Endodermal cell (in vitro differentiated cells): ENCODE data around the gene SEPTIN2. TPM values are rescaled to one million over a fixed set of nuclear protein-coding genes. Genes with fewer than 3 reads are reported as not detected.

ENCODE experiments used
- DNase-seq: peaks from one replicate; pipeline ENCODE4 v3.0.0-alpha.2; 2017
- H3K27ac ChIP-seq: 2 replicates; pipeline ENCODE4 v1.5.1; 2013; ENCODE audit warnings: mild to moderate bottlenecking, low read depth, low read length, moderate library complexity
- H3K27me3 ChIP-seq: 2 replicates; pipeline ENCODE4 v1.6.1; 2013; ENCODE audit warnings: mild to moderate bottlenecking, low read length, moderate library complexity; ENCODE audit not compliant: insufficient read depth, control insufficient read depth, poor library complexity, severe bottlenecking
- H3K36me3 ChIP-seq: 2 replicates; pipeline ENCODE4 v1.7.0; 2013; ENCODE audit warnings: mild to moderate bottlenecking, low read length, moderate library complexity; ENCODE audit not compliant: control insufficient read depth, insufficient read depth
- H3K4me1 ChIP-seq: one replicate; pipeline ENCODE4 v1.7.0; 2013; ENCODE audit warnings: low read length; ENCODE audit not compliant: control insufficient read depth, insufficient read depth
- H3K4me3 ChIP-seq: 2 replicates; pipeline ENCODE4 v1.5.1; 2013; ENCODE audit warnings: mild to moderate bottlenecking, low read length, moderate library complexity
- H3K9ac ChIP-seq: 2 replicates; pipeline ENCODE4 v1.6.1; 2013; ENCODE audit warnings: mild to moderate bottlenecking, low read length, moderate library complexity; ENCODE audit not compliant: poor library complexity, severe bottlenecking; ENCODE audit errors: extremely low read depth
- H3K9me3 ChIP-seq: 2 replicates; pipeline ENCODE4 v1.6.1; 2013; ENCODE audit warnings: mild to moderate bottlenecking, low read length, moderate library complexity; ENCODE audit not compliant: control insufficient read depth
- H3K27ac Mint-ChIP-seq: 2 replicates; pipeline ENCODE4 v1.8.0; 2020; ENCODE audit warnings: mixed read lengths
- H3K27me3 Mint-ChIP-seq: 2 replicates; pipeline ENCODE4 v1.8.0; 2021; ENCODE audit warnings: mild to moderate bottlenecking, mixed read lengths; ENCODE audit not compliant: insufficient read depth
- H3K36me3 Mint-ChIP-seq: 2 replicates; pipeline ENCODE4 v1.8.0; 2020; ENCODE audit warnings: low read depth, mixed read lengths
- H3K4me1 Mint-ChIP-seq: 2 replicates; pipeline ENCODE4 v1.8.0; 2020; ENCODE audit warnings: mixed read lengths
- H3K4me3 Mint-ChIP-seq: 2 replicates; pipeline ENCODE4 v1.8.0; 2020; ENCODE audit warnings: mild to moderate bottlenecking, moderate library complexity, mixed read lengths
- H3K9me3 Mint-ChIP-seq: 2 replicates; pipeline ENCODE4 v1.8.0; 2020; ENCODE audit warnings: mild to moderate bottlenecking, mixed read lengths
- WGBS, 2 experiments: methylation state at CpG; one replicate each; pipeline versions ENCODE4 v1.1.5 to v1.1.7; 2013; ENCODE audit warnings: missing lambda C conversion rate in 2 of 2, mixed read lengths in 1 of 2; ENCODE audit not compliant: insufficient coverage in 1 of 2, insufficient read length in 1 of 2; 5-methylcytosine and 5-hydroxymethylcytosine counted together
- total RNA-seq, 2 donors: library from RNA; stranded (reverse); fragmentation: NEBNext Ultra II Directional in 1 of 2; extraction: Animal tissue kit (Norgen Biotek cat#: 25700) in 1 of 2; gene quantifications; 2 replicates in 1 of 2; 3 replicates in 1 of 2; pipeline ENCODE4 v1.2.1, GENCODE V29; 2021
- TF ChIP-seq, protein P1 (sequence below): fragments of 200-600 bp; sonication (generic); conservative IDR thresholded peaks from 2 replicates; pipeline ENCODE4 v1.5.0; 2021; ENCODE audit warnings: antibody characterized with exemption, mild to moderate bottlenecking

The SEPTIN2 gene
- total RNA-seq, 2 donors from 2014 or later, result 365 to 380 TPM

DNA sequence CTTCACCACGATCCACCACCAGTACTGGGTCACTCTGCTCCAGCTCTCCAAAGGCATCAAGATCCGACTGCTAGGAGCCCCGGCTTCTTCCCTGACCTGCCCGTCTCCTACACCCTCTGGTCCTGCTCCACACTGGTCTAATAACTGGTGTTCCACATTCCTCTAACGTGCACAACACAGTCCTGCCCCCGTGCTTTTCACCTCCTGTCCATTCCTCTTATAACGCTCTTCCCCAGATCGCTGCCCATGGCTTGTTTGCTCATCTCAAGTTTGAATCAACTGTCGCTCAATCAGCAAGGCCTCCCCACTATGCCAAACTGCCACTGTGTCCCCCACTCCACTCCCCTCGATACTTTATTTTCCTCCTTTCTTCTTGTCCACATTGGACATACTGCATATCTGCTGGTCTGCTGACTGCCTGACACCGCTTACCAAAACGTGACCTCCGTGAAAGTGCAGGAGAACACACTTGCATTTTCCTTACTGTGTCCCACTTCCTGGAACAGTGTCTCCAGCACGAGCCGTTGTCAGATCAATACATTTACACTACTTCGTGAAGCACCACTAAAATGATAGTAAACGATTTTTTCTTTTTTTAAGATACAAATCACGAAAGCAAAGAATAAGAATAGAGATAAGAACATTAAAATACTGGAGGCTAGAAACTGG is 6.8 kb upstream of the SEPTIN2 start:
- no peaks in the 10 kb centered on the region for H3K9me3 Mint-ChIP-seq
- no peak overlapping the region for H3K27ac ChIP-seq
- no peaks in the 10 kb centered on the region for H3K9me3 ChIP-seq
- H3K36me3 Mint-ChIP-seq, result no peaks in the 10 kb centered on the region
- TF ChIP-seq, protein P1, sequence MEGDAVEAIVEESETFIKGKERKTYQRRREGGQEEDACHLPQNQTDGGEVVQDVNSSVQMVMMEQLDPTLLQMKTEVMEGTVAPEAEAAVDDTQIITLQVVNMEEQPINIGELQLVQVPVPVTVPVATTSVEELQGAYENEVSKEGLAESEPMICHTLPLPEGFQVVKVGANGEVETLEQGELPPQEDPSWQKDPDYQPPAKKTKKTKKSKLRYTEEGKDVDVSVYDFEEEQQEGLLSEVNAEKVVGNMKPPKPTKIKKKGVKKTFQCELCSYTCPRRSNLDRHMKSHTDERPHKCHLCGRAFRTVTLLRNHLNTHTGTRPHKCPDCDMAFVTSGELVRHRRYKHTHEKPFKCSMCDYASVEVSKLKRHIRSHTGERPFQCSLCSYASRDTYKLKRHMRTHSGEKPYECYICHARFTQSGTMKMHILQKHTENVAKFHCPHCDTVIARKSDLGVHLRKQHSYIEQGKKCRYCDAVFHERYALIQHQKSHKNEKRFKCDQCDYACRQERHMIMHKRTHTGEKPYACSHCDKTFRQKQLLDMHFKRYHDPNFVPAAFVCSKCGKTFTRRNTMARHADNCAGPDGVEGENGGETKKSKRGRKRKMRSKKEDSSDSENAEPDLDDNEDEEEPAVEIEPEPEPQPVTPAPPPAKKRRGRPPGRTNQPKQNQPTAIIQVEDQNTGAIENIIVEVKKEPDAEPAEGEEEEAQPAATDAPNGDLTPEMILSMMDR, result no peak
- 95 to 98% methylated on average over 16 to 18 of the region's 18 CpGs for WGBS, 2 experiments
- no peak overlapping the region for H3K9ac ChIP-seq
- H3K4me3 Mint-ChIP-seq, result no peak overlapping the region
- peaks cover 4% of the 10 kb centered on the region for H3K36me3 ChIP-seq
- H3K4me3 ChIP-seq, result no peak overlapping the region
- H3K27ac Mint-ChIP-seq, result peak overlapping the region; percentile 37
- no peak for DNase-seq
- H3K27me3 Mint-ChIP-seq, result no peaks in the 10 kb centered on the region
- H3K27me3 ChIP-seq, result no peaks in the 10 kb centered on the region
- H3K4me1 Mint-ChIP-seq, result peaks cover 33% of the 10 kb centered on the region
- H3K4me1 ChIP-seq, result no peaks in the 10 kb centered on the region

DNA sequence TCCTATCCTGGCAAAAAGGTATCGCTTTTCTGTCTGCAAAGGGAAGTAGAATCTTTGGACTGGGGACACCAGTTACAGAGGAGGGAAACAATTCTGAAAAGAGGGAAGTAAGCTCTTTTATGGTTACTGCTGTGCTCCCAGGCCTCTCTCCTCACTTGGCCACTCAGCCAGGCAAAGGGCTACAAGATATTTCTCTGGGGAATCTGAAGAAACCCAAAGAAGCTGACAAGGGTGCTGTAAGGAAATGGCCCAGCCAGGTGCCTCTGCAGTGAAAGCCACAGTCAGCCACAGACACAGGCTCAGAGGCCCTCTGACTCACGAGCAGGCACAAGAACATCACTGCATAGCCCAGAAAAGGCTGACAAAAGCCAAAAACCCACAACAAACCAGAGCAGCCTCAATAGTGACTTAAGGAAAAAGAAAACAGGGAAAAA is 6.0 kb upstream of the SEPTIN2 start:
- Mint-ChIP-seq H3K4me1 (peaks cover 37% of the 10 kb centered on the region), H3K4me3 (no peak overlapping the region), H3K9me3 (no peaks in the 10 kb centered on the region), H3K36me3 (no peaks in the 10 kb centered on the region), H3K27ac (peak overlapping the region; percentile 7), H3K27me3 (no peaks in the 10 kb centered on the region)
- Histone ChIP-seq H3K9ac (no peak overlapping the region), H3K4me1 (no peaks in the 10 kb centered on the region), H3K27me3 (no peaks in the 10 kb centered on the region), H3K9me3 (no peaks in the 10 kb centered on the region), H3K4me3 (no peak overlapping the region), H3K36me3 (peaks cover 4% of the 10 kb centered on the region), H3K27ac (no peak overlapping the region)
- TF ChIP-seq, protein P1, result no peak
- DNase-seq, result no peak
- WGBS, 2 experiments, result 92 to 100% methylated on average over 1 to 2 of the region's 2 CpGs

DNA sequence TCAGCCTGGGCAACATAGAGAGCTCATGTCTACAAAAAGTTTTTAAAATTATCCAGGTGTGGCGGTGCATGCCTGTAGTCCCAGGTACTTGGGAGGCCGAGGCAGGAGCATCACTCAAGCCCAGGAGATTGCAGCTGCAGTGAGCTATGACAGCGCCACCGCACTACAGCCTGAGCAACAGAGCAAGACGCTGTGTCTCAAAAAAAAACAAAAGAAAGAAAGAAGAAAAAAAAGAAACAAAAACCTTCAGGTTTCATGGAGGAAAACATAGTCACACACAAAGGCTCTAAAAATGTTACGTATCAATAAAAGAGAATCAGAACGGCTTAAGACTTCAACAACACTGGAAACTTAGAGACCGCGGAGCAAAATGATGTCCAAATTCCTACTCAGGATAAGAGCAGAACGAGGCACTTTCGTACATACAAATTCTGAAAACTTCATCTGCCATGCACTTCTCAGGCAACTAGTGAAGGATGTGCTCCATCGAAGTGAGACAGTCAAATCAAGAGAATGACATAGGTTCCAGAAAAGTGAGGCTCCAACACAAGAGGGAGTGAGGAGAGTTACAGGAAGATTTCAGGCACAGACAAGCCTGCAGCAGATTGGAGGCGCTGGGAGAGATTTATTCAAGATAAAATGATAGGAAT is 4.7 kb upstream of the SEPTIN2 start:
- Mint-ChIP-seq H3K4me3 (no peak overlapping the region), H3K36me3 (no peaks in the 10 kb centered on the region), H3K27me3 (no peaks in the 10 kb centered on the region), H3K4me1 (peaks cover 33% of the 10 kb centered on the region), H3K9me3 (no peaks in the 10 kb centered on the region), H3K27ac (no peak overlapping the region)
- TF ChIP-seq, protein P1, result no peak
- no peak for DNase-seq
- Histone ChIP-seq H3K4me1 (no peaks in the 10 kb centered on the region), H3K27me3 (no peaks in the 10 kb centered on the region), H3K9me3 (no peaks in the 10 kb centered on the region), H3K36me3 (peaks cover 4% of the 10 kb centered on the region), H3K27ac (no peak overlapping the region), H3K9ac (no peak overlapping the region), H3K4me3 (no peak overlapping the region)
- whole genome bisulfite sequencing, 2 experiments, result 95 to 97% methylated on average over 13 of the region's 13 CpGs
